Measurements from ENCODE around the gene S100A13. TPM values are rescaled to one million over a fixed set of nuclear protein-coding genes. Genes with fewer than 3 reads are reported as not detected.
"Not testable (repeated sequence)": the region's sequence is repeated elsewhere in the genome, so short reads cannot be mapped to it uniquely, and the experiment has no call there.

The S100A13 gene
- 10.2 TPM for total RNA-seq

- DNase-seq (ENCODE audit: low spot score) (peak; percentile 71), ATAC-seq (peak; percentile 71)
These were observed at the start of gene S100A13 for GRCh38 chr1:153626904-153627714. TSS of gene S100A13 (minus strand) at chr1:153627505. CDS start at chr1:153626472, 1,033 bp downstream.

DNA sequence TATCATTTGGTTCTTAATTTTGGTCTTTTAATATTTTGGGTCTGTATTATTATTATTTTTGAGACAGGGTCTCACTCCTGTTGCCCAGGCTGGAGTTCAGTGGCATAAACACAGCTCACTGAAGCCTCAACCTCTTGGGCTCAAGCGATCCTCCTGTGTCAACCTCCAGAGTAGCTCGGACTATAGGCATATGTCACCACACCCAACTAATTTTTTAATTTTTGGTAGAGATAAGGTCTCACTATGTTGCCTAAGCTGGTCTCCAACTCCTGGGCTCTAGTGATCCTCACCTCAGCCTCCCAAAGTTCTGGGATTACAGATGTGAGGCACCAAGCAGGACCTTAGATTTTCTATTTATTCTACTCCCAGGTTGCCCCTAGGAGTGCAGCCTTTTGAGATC, 46.2 kb upstream of the S100A13 start:
- ATAC-seq (no peak), DNase-seq (ENCODE audit: low spot score) (no peak)

DNA sequence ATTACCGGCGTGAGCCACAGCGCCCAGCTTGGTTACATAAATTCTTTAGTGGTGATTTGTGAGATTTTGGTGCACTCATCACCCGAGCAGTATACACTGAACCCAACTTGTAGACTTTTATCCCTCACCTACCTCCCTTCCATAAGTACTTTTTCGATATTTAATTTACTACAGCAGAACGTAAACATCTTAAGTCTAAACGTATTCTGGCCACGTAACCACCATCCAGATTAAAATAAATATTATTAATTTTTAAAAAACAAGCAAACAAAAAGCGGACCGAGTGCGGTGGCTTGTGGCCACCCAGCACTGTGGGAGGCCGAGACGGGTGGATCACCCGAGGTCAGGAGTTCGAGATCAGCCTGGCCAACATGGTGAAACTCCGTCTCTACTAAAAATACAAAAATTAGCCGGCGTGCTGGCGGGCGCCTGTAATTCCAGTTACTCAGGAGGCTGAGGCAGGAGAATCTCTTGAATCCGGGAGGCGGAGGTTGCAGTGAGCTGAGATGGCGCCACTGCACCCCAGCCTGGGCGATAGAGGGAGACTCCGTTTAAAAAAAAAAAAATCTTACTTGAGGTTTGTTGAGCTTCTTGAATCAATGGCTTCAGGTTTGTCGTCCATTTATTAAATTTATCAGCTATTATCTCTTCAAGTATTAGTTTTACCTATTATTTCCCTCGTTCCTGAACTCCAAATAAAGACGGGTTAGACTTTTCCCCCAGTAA, 44.5 kb upstream of the S100A13 start:
- DNase-seq (ENCODE audit: low spot score), result not testable (repeated sequence)

DNA sequence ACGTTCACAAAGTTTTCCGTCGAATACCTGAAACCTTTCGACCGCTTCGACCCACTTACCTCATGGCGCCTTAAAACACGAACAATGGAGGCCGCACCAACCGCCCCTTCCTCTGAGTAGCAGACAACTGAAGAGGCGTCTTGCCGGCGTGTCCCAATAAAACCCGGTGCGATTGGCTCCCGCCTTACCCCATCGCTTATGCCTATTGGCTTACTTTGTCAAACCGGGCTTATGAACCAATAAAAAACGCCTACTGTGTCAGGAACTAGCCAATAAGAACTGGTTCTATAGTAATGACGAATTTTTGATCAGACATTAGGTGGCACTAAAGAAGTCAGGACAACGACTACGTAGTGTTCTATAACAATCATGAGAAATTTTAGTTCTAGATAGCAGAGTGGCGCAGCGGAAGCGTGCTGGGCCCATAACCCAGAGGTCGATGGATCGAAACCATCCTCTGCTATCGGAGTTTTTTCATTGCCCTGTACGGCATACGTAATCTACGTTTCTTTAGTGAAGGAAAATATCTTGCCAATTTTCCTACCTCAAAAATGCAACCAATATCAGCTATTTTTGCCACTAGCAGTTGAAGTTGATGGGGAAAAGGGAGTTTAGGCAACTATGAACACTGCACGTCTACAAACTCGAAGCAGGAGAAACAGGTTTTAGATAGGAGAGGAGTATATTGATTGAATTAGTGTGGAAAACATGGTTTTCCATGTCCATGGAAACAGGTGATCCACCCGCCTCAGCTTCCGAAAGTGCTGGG, 43.7 kb upstream of the S100A13 start, which contains the start of gene ILF2:
Gene ILF2, minus strand, starts transcription at position 135 of the 769 bp plus-strand sequence. Its CDS starts 71 bp downstream, at position 64.
- ATAC-seq (peak; percentile 91), DNase-seq (ENCODE audit: low spot score) (peak; percentile 97)

More for the DNA sequence above, 44.5 kb upstream of the S100A13 start:
- ATAC-seq, result not testable (repeated sequence)

GRCh38 chr1:153670257-153670858, 43.1 kb upstream of the S100A13 start:
- DNase-seq (ENCODE audit: low spot score), result no peak

DNA sequence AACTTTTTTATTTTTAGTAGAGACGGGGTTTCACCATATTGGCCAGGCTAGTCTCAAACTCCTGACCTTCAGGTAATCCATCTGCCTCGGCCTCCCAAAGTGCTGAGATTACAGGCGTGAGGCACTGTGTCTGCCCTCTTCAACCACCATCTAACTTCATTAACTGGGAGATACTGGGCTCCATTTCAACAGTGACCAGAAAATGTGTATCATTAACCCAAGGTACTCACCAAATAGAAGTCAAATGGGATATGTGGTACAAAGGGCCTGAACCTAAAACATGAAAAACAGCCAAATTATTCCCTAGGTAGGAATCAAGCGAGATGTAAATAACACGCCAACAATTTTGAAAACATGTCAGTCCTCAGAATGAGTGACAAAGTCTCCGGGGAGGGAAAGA, 42.3 kb upstream of the S100A13 start:
- ATAC-seq, result no peak
- DNase-seq (ENCODE audit: low spot score), result no peak

More at GRCh38 chr1:153670257-153670858, 43.1 kb upstream of the S100A13 start:
- peak; percentile 35 for ATAC-seq

GRCh38 chr1:153668672-153669071, 41.4 kb upstream of the S100A13 start:
- DNase-seq (ENCODE audit: low spot score); ATAC-seq: not testable (repeated sequence)

- ATAC-seq, result no peak
- DNase-seq (ENCODE audit: low spot score), result no peak
These were observed 40.1 kb upstream of the S100A13 start for GRCh38 chr1:153667439-153667838.

DNA sequence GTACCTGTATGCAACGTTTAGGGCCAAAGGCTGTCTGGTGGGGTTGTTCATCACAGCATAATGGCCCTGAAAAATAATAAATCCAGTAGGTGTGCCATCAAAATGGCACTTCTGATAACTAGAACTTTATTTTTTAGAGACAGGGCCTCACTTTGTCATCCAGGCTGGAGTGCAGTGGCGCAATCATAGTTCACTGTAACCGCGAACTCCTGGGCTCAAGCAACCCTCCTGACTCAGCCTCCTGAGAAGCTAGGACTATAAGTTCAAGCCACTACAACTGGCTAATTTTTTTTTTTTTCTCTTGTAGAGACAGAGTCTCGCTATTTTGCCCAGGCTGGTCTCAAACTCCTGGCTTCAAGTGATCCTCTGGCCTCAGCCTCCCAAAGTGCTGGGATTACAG, 35.9 kb upstream of the S100A13 start:
- ATAC-seq (no peak), DNase-seq (ENCODE audit: low spot score) (no peak)

DNA sequence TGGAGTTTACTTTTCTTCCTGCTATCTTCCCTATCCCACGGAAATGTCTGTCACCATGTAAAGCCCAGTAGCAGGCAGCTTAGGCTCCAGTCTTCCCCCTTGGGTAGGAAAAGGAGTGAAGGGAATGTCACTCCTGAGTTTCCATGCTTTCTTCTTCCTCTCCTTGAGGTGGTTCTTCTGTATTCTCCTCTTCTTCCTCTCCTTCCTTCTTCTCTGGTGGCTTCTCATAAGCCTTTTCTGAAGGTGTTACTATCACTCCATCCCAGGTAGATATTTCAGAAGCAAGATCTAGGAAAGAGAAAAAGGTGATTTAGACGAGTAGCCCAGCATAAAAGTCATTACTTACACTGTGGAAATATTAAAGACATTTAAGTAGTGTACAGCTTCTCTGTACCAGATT, 35.0 kb upstream of the S100A13 start:
- ATAC-seq, result no peak
- DNase-seq (ENCODE audit: low spot score), result no peak

- ATAC-seq, result no peak
- no peak for DNase-seq (ENCODE audit: low spot score)
These were observed 33.9 kb upstream of the S100A13 start for GRCh38 chr1:153661111-153661708.

DNA sequence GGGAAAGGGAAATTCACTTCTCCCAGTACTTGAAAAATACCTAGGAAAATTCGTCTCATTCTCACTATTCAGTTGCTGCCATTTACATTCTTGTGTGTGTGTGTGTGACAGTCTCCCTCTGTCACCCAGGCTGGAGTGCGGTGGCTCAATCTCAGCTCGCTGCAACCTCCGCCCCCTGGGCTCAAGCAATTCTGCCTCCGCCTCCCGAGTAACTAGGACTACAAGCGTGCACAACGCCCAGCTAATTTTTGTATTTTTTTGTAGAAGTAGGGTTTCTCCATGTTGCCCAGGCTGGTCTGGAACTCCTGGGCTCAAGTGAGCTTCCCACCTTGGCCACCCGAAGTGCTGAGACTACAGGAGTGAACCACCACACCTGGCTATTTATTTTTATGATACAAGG, 32.4 kb upstream of the S100A13 start:
- ATAC-seq (no peak), DNase-seq (ENCODE audit: low spot score) (no peak)

GRCh38 chr1:153659175-153659534, 31.9 kb upstream of the S100A13 start:
- DNase-seq (ENCODE audit: low spot score) (no peak), ATAC-seq (no peak)

DNA sequence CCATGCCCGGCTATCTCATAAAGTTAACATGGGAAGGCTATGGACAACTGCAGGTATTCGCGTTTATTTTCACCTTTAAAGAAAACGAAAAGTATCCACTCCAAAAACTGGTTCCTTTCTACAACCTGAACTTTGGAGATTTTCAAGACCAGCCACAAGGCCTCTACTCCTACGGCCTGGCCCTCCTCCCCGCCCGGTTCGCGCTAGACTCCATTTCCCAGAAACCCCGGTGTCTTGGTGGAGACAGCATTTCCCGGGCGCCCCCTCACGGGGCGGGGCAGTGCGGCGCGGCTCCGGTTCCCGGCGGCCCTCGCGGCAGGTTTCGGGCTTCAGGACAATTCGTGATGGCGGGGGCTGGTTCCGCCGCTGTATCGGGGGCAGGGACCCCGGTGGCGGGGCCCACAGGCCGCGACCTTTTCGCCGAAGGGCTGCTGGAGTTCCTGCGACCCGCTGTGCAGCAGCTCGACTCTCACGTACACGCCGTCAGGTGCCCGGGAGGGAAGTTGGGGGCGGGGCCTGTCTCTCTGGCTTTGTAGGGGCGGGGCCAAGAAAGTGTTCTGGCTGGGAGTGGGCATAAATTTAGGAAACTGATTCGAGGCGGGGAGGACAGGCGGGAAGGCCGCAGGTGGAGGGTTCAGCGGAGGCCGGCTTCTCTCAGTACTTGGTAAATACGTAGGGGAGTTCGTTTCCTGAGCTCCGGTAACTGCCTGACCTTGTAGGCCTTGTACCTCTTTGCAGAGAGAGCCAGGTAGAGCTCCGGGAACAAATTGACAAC, 31.3 kb upstream of the S100A13 start, which contains the start of gene SNAPIN:
Gene SNAPIN, plus strand, starts transcription at position 304 of the 775 bp plus-strand sequence. Its CDS starts 41 bp downstream, at position 345.
- peak; percentile 97 for ATAC-seq
- peak; percentile 93 for DNase-seq (ENCODE audit: low spot score)

GRCh38 chr1:153655333-153655732, 28.0 kb upstream of the S100A13 start:
- ATAC-seq (no peak), DNase-seq (ENCODE audit: low spot score) (no peak)

DNA sequence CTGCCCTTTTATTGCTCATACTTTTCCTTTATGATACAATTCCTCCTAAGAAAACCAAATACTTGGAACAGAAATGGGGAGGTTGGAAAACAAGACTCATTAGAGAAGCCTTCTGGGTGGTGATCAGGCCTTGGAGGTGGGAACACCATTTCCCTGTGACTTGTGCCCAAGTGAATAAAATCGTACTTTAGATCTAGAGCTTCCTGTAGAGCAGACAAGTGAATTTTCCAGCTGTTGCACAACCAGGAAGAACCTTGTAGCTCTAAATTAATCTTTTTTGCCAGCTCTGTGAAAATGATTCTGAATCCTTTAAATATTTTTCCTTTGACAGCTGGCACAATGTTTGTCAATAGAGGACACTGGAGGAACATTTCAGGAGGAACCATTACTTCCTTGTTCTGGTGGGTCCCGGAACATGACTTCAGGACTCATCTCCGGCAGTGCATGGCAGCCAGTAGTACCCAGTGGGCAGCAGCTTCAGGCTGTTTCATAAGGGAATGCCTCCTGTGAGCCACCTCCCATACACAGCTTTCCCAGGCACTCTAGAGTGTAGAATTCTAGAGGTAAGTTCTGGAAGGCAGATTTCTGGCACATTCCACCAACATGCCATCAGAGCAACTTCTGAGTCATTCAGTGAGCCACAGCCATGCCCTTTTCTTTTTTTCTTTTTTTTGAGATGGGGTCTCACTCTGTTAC, 25.6 kb upstream of the S100A13 start:
- ATAC-seq, result no peak
- DNase-seq (ENCODE audit: low spot score), result no peak

DNA sequence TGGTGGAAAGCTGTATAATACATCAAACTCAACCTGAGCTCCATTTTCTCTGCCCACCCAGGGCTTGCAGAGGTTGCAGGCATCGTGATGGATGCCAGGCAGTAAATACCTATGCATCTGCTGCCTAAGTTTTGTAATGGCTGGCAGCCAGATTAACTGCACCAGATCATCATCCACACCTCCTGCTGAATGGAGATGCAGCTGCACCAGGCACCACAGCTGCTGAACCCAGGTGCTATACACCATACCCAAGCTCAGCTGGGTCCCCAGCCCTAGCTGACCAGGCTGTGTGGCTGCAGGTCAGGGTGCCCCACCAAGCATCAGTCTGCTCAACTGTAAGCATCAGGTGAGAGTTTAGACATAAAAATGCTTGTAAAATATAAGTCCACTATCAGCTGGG, 24.5 kb upstream of the S100A13 start:
- DNase-seq (ENCODE audit: low spot score), result no peak
- ATAC-seq, result no peak

GRCh38 chr1:153649863-153650235, 22.5 kb upstream of the S100A13 start:
- ATAC-seq, result peak; percentile 95
- DNase-seq (ENCODE audit: low spot score), result peak; percentile 92

Measured in left lobe of liver (tissue), 2 donors.